Liver (tissue), 9 donors: ENCODE measurements around the gene CALML6. TPM values are rescaled to one million over a fixed set of nuclear protein-coding genes. Genes with fewer than 3 reads are reported as not detected.

Experiments used
- DNase-seq: peaks from one replicate; pipeline ENCODE4 v3.0.0-alpha.2; 2017; ENCODE audit warnings: low spot score
- H3K27ac ChIP-seq, 2 donors: one replicate each; pipeline ENCODE4 v1.7.0; 2013; ENCODE audit warnings: inconsistent platforms in 2 of 2, low read length in 2 of 2, control low read depth in 1 of 2, low read depth in 1 of 2, mild to moderate bottlenecking in 1 of 2
- H3K27me3 ChIP-seq, 4 donors: one replicate each; pipeline versions ENCODE4 v1.6.1 to v1.7.0; 2013; ENCODE audit warnings: low read length in 3 of 4, inconsistent platforms in 1 of 4, mild to moderate bottlenecking in 1 of 4, moderate library complexity in 1 of 4; ENCODE audit not compliant: control insufficient read depth in 4 of 4, insufficient read depth in 4 of 4
- H3K36me3 ChIP-seq, 4 donors: one replicate each; pipeline versions ENCODE4 v1.6.1 to v1.7.0; 2013; ENCODE audit warnings: low read length in 3 of 4, mild to moderate bottlenecking in 3 of 4, low read depth in 1 of 4, moderate library complexity in 1 of 4; ENCODE audit not compliant: control insufficient read depth in 4 of 4, insufficient read depth in 3 of 4
- H3K4me1 ChIP-seq, 4 donors: one replicate each; pipeline versions ENCODE4 v1.6.1 to v1.7.0; 2013; ENCODE audit warnings: low read length in 3 of 4, mild to moderate bottlenecking in 3 of 4, moderate library complexity in 1 of 4; ENCODE audit not compliant: control insufficient read depth in 4 of 4, insufficient read depth in 4 of 4
- H3K4me3 ChIP-seq, 3 donors: one replicate each; pipeline versions ENCODE4 v1.6.1 to v1.7.0; 2013; ENCODE audit warnings: low read length in 3 of 3, control low read depth in 1 of 3, low read depth in 1 of 3, mild to moderate bottlenecking in 1 of 3
- H3K9ac ChIP-seq, 2 donors: one replicate each; pipeline ENCODE4 v1.7.0; 2013; ENCODE audit warnings: low read length in 2 of 2, mild to moderate bottlenecking in 2 of 2, moderate library complexity in 2 of 2, control low read depth in 1 of 2, low read depth in 1 of 2
- H3K9me3 ChIP-seq, 4 donors: one replicate each; pipeline versions ENCODE4 v1.6.1 to v1.7.0; 2013; ENCODE audit warnings: low read length in 3 of 4; ENCODE audit not compliant: control insufficient read depth in 4 of 4
- EGR1 ChIP-seq, 2 donors: IDR thresholded peaks; 2 replicates each; pipeline ENCODE4 v1.6.1; 2016 to 2018; ENCODE audit warnings: antibody characterized with exemption in 2 of 2, low read depth in 2 of 2
- FOXA1 ChIP-seq: IDR thresholded peaks from 2 replicates; pipeline ENCODE4 v1.6.1; 2016; ENCODE audit warnings: antibody characterized with exemption
- FOXA2 ChIP-seq: IDR thresholded peaks from 2 replicates; pipeline ENCODE4 v1.6.1; 2016; ENCODE audit warnings: antibody characterized with exemption
- GABPA ChIP-seq, 2 donors: IDR thresholded peaks in 1 of 2; conservative IDR thresholded peaks in 1 of 2; 2 replicates each; pipeline ENCODE4 v1.6.1; 2016; ENCODE audit warnings: antibody characterized with exemption in 2 of 2, mild to moderate bottlenecking in 1 of 2, moderate library complexity in 1 of 2
- HNF4A ChIP-seq, 2 donors: conservative IDR thresholded peaks; 2 replicates each; pipeline ENCODE4 v1.6.1; 2016; ENCODE audit warnings: antibody characterized with exemption in 2 of 2, mild to moderate bottlenecking in 2 of 2
- HNF4G ChIP-seq: IDR thresholded peaks from 2 replicates; pipeline ENCODE4 v1.6.1; 2016; ENCODE audit warnings: antibody characterized with exemption
- JUND ChIP-seq, 2 donors: IDR thresholded peaks; 2 replicates each; pipeline ENCODE4 v1.6.1; 2016; ENCODE audit warnings: antibody characterized with exemption in 2 of 2
- MAX ChIP-seq: IDR thresholded peaks from 2 replicates; pipeline ENCODE4 v1.6.1; 2016; ENCODE audit warnings: antibody characterized with exemption
- NR2F2 ChIP-seq: IDR thresholded peaks from 2 replicates; pipeline ENCODE4 v1.6.1; 2016; ENCODE audit warnings: antibody characterized with exemption
- RAD21 ChIP-seq, 2 donors: IDR thresholded peaks; 2 replicates each; pipeline ENCODE4 v1.6.1; 2016; ENCODE audit warnings: antibody characterized with exemption in 2 of 2, mild to moderate bottlenecking in 2 of 2
- REST ChIP-seq: IDR thresholded peaks from 2 replicates; pipeline ENCODE4 v1.6.1; 2016; ENCODE audit warnings: antibody characterized with exemption, mild to moderate bottlenecking
- RXRA ChIP-seq, 2 donors: IDR thresholded peaks; 2 replicates each; pipeline ENCODE4 v1.6.1; 2017 to 2018; ENCODE audit warnings: antibody characterized with exemption in 2 of 2, mild to moderate bottlenecking in 1 of 2
- SP1 ChIP-seq: IDR thresholded peaks from 2 replicates; pipeline ENCODE4 v1.6.1; 2018; ENCODE audit warnings: antibody characterized with exemption, mild to moderate bottlenecking
- TAF1 ChIP-seq: conservative IDR thresholded peaks from 2 replicates; pipeline ENCODE4 v1.6.1; 2016; ENCODE audit warnings: antibody characterized with exemption, mild to moderate bottlenecking
- YY1 ChIP-seq: IDR thresholded peaks from 2 replicates; pipeline ENCODE4 v1.6.1; 2016; ENCODE audit warnings: antibody characterized with exemption, mild to moderate bottlenecking
- WGBS: extraction: QIAGEN DNeasy Blood & Tissue Kit; methylation state at CpG from one replicate; pipeline ENCODE4 v1.1.7; 2013; 5-methylcytosine and 5-hydroxymethylcytosine counted together
- polyA plus RNA-seq, 2 donors: library from polyadenylated mRNA; stranded (reverse) in 1 of 2; unstranded in 1 of 2; fragments of 200-250 nt in 1 of 2; fragments of >200 nt in 1 of 2; fragmentation: Nextera tagmentation in 1 of 2; extraction: Ambion mirVana in 1 of 2; gene quantifications; one replicate each; pipeline versions ENCODE4 v1.2.1 to v1.2.3, GENCODE V29; 2013 to 2015
- total RNA-seq, 2 donors: library from RNA; depleted of rRNA; stranded (reverse); fragments of >200 nt; gene quantifications; one replicate each; pipeline ENCODE4 v1.2.3, GENCODE V29; 2014
- TF ChIP-seq, protein P1 (sequence below): IDR thresholded peaks from 2 replicates; pipeline ENCODE4 v1.6.1; 2016; ENCODE audit warnings: antibody characterized with exemption
- TF ChIP-seq, protein P2 (sequence below): IDR thresholded peaks from 2 replicates; pipeline ENCODE4 v1.6.1; 2016; ENCODE audit warnings: antibody characterized with exemption
- donor health status: healthy.
- donor health status: healthy.
- donor health status: healthy.
- donor health status: healthy.
- donor health status: healthy.

CALML6 gene
- total and polyA plus RNA-seq, 4 donors: 0.15 to 0.67 (median 0.47) TPM; not detected in 1

- Histone ChIP-seq H3K9ac (no peak overlapping the region), H3K9me3 (no peaks in the 10 kb centered on the region), H3K27me3 (no peaks in the 10 kb centered on the region), H3K36me3 (no peaks in the 10 kb centered on the region), H3K4me3 (no peak overlapping the region), H3K4me1 (peaks cover 3 to 16% (median 9%) of the 10 kb centered on the region in 4 donors), H3K27ac (no peak overlapping the region)
- no peak for DNase-seq
- WGBS: 94% methylated on average over 28 of the region's 28 CpGs
- no peak for TF ChIP-seq HNF4G
- TF ChIP-seq EGR1 (IDR thresholded peaks at IDR 0.05; ENCODE audit: low read depth in 2 of 2): no peak
- no peak for TF ChIP-seq RXRA (IDR thresholded peaks at IDR 0.05)
- TF ChIP-seq HNF4A (conservative IDR thresholded peaks at IDR 0.05): no peak
- no peak for TF ChIP-seq FOXA1
- no peak for TF ChIP-seq JUND (IDR thresholded peaks at IDR 0.05)
- TF ChIP-seq FOXA2: no peak
- TF ChIP-seq, protein P1, sequence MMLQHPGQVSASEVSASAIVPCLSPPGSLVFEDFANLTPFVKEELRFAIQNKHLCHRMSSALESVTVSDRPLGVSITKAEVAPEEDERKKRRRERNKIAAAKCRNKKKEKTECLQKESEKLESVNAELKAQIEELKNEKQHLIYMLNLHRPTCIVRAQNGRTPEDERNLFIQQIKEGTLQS: no peak
Measured at GRCh38 chr1:1939296-1940122, 24.4 kb downstream of the CALML6 start.

GRCh38 chr1:1940123-1940425, 25.0 kb downstream of the CALML6 start:
- no peaks in the 10 kb centered on the region for H3K9me3 ChIP-seq
- no peak overlapping the region for H3K27ac ChIP-seq
- no peak overlapping the region for H3K4me3 ChIP-seq
- H3K36me3 ChIP-seq: no peaks in the 10 kb centered on the region
- no peak for DNase-seq
- TF ChIP-seq YY1 (no peak), HNF4G (no peak), TAF1 (no peak), EGR1 (IDR thresholded peaks at IDR 0.05; ENCODE audit: low read depth in 2 of 2) (no peak), RAD21 (IDR thresholded peaks at IDR 0.05) (no peak), GABPA (IDR thresholded peaks at IDR 0.05 in 1 of 2, conservative IDR thresholded peaks at IDR 0.05 in 1 of 2) (no peak), FOXA1 (no peak)
- TF ChIP-seq, protein P2, sequence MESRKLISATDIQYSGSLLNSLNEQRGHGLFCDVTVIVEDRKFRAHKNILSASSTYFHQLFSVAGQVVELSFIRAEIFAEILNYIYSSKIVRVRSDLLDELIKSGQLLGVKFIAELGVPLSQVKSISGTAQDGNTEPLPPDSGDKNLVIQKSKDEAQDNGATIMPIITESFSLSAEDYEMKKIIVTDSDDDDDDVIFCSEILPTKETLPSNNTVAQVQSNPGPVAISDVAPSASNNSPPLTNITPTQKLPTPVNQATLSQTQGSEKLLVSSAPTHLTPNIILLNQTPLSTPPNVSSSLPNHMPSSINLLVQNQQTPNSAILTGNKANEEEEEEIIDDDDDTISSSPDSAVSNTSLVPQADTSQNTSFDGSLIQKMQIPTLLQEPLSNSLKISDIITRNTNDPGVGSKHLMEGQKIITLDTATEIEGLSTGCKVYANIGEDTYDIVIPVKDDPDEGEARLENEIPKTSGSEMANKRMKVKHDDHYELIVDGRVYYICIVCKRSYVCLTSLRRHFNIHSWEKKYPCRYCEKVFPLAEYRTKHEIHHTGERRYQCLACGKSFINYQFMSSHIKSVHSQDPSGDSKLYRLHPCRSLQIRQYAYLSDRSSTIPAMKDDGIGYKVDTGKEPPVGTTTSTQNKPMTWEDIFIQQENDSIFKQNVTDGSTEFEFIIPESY: no peak
- no peaks in the 10 kb centered on the region for H3K27me3 ChIP-seq
- WGBS: 93% methylated on average over 12 of the region's 12 CpGs
- H3K9ac ChIP-seq: no peak overlapping the region
- peaks cover 3 to 16% (median 9%) of the 10 kb centered on the region in 4 donors for H3K4me1 ChIP-seq

- 61% methylated on average over 19 of the region's 19 CpGs for WGBS
- no peaks in the 10 kb centered on the region for H3K36me3 ChIP-seq
- no peak overlapping the region for H3K9ac ChIP-seq
- H3K9me3 ChIP-seq: no peaks in the 10 kb centered on the region
- H3K27me3 ChIP-seq: no peaks in the 10 kb centered on the region
- peaks cover 3 to 16% (median 9%) of the 10 kb centered on the region in 4 donors for H3K4me1 ChIP-seq
- H3K4me3 ChIP-seq: no peak overlapping the region
- H3K27ac ChIP-seq: no peak overlapping the region
- DNase-seq: no peak
- TF ChIP-seq SP1 (peak; percentile 97), JUND (IDR thresholded peaks at IDR 0.05) (no peak), YY1 (no peak), FOXA2 (no peak), FOXA1 (no peak), REST (no peak), NR2F2 (peak; percentile 29), TAF1 (no peak), EGR1 (IDR thresholded peaks at IDR 0.05; ENCODE audit: low read depth in 2 of 2) (no peak), RXRA (IDR thresholded peaks at IDR 0.05) (peak in 1 of 2 donors; percentile 55), MAX (no peak), RAD21 (IDR thresholded peaks at IDR 0.05) (no peak), HNF4A (conservative IDR thresholded peaks at IDR 0.05) (peak; percentile 90 to 94)
- TF ChIP-seq, protein P2: no peak
Measured at GRCh38 chr1:1941211-1941841, 26.3 kb downstream of the CALML6 start.
